Activated effector memory CD4-positive, alpha-beta T cell treated with Interleukin-2 at 50 U/mL for 16 hours (primary cell): ENCODE measurements around the gene FAM131B.

Experiments used
- DNase-seq: peaks from one replicate; pipeline ENCODE4 v3.0.0-alpha.2; 2020

The FAM131B gene

GRCh38 chr7:143356414-143357050 lies 6.0 kb downstream of the FAM131B start:
- DNase-seq, result no peak

- DNase-seq, result no peak
These were observed 6.8 kb downstream of the FAM131B start for GRCh38 chr7:143355450-143356385.

GRCh38 chr7:143354965-143355364 lies 7.5 kb downstream of the FAM131B start:
- no peak for DNase-seq

- DNase-seq, result no peak
These were observed 8.1 kb downstream of the FAM131B start for GRCh38 chr7:143354376-143354775.

GRCh38 chr7:143352531-143353002 lies 9.9 kb downstream of the FAM131B start:
- no peak for DNase-seq

GRCh38 chr7:143351574-143351973 lies 10.9 kb downstream of the FAM131B start:
- DNase-seq, result no peak

- DNase-seq, result no peak
These were observed 11.5 kb downstream of the FAM131B start for GRCh38 chr7:143351060-143351459.

GRCh38 chr7:143347950-143348349 lies 14.6 kb downstream of the FAM131B start:
- no peak for DNase-seq

GRCh38 chr7:143346018-143346417 lies 16.5 kb downstream of the FAM131B start:
- no peak for DNase-seq

- peak; percentile 57 for DNase-seq
These were observed 17.0 kb downstream of the FAM131B start for GRCh38 chr7:143345428-143345900.

- no peak for DNase-seq
These were observed 18.9 kb downstream of the FAM131B start for GRCh38 chr7:143343596-143343995.

GRCh38 chr7:143341842-143342241 lies 20.7 kb downstream of the FAM131B start:
- DNase-seq, result no peak

GRCh38 chr7:143337216-143337615 lies 25.3 kb downstream of the FAM131B start:
- no peak for DNase-seq

- DNase-seq, result no peak
These were observed 28.3 kb downstream of the FAM131B start for GRCh38 chr7:143334244-143334643.

GRCh38 chr7:143331179-143331801 lies 31.2 kb downstream of the FAM131B start:
- DNase-seq, result no peak

- DNase-seq, result no peak
These were observed 32.9 kb downstream of the FAM131B start for GRCh38 chr7:143329471-143330170.

GRCh38 chr7:143327903-143328302 lies 34.6 kb downstream of the FAM131B start:
- DNase-seq, result no peak

- no peak for DNase-seq
These were observed 37.3 kb downstream of the FAM131B start for GRCh38 chr7:143325240-143325639.

GRCh38 chr7:143323653-143324052 lies 38.9 kb downstream of the FAM131B start:
- no peak for DNase-seq

GRCh38 chr7:143322760-143323633 lies 39.5 kb downstream of the FAM131B start:
- DNase-seq, result no peak

GRCh38 chr7:143321734-143322133 lies 40.8 kb downstream of the FAM131B start:
- DNase-seq, result no peak

GRCh38 chr7:143321242-143321641 lies 41.3 kb downstream of the FAM131B start:
- no peak for DNase-seq
